DND-41 (cell line): ENCODE data around the gene C1QTNF5.
A peak's percentile ranks its signal among the peaks of the same experiment; 100 is the strongest.
"Not testable (repeated sequence)": the region's sequence is repeated elsewhere in the genome, so short reads cannot be mapped to it uniquely, and the experiment has no call there.

ENCODE experiments used
- ATAC-seq: fragments of 200-7000 bp; cut with Tn5 transposase; 3 replicates; pipeline ENCODE4 v1.9.1; 2021; ENCODE audit warnings: low read depth; ENCODE audit not compliant: insufficient read depth
- DNase-seq: peaks from one replicate; pipeline ENCODE4 v3.0.0-alpha.2; 2020
- H2AFZ ChIP-seq: 2 replicates; pipeline ENCODE4 v1.6.0; 2012; ENCODE audit warnings: low read depth, low read length
- H3K27ac ChIP-seq: 2 replicates; pipeline ENCODE4 v1.5.1; 2012; ENCODE audit warnings: low read length, inconsistent platforms
- H3K27me3 ChIP-seq: fragments of 200-600 bp; sonication (generic); 2 replicates; pipeline ENCODE4 v1.6.0; 2012; ENCODE audit warnings: low read length, mild to moderate bottlenecking, inconsistent platforms; ENCODE audit not compliant: insufficient read depth, poor library complexity
- H3K36me3 ChIP-seq: 2 replicates; pipeline ENCODE4 v1.5.1; 2012; ENCODE audit warnings: low read length, inconsistent platforms; ENCODE audit not compliant: insufficient read depth
- H3K4me1 ChIP-seq: 2 replicates; pipeline ENCODE4 v1.5.1; 2012; ENCODE audit warnings: mild to moderate bottlenecking, low read length; ENCODE audit not compliant: insufficient read depth
- H3K4me2 ChIP-seq: 2 replicates; pipeline ENCODE4 v1.6.0; 2012; ENCODE audit warnings: mild to moderate bottlenecking, moderate library complexity, low read length, inconsistent platforms; ENCODE audit not compliant: insufficient read depth
- H3K4me3 ChIP-seq, 2 experiments: fragments of 200-600 bp in 1 of 2; shearing (Covaris generic) in 1 of 2; 2 replicates each; pipeline ENCODE4 v1.5.1; 2012 to 2016; ENCODE audit warnings: inconsistent platforms in 2 of 2, low read length in 2 of 2, mild to moderate bottlenecking in 2 of 2, low read depth in 1 of 2, moderate library complexity in 1 of 2
- H3K79me2 ChIP-seq: 2 replicates; pipeline ENCODE4 v1.6.0; 2012; ENCODE audit warnings: low read length, inconsistent platforms; ENCODE audit not compliant: insufficient read depth
- H3K9ac ChIP-seq: 2 replicates; pipeline ENCODE4 v1.6.0; 2012; ENCODE audit warnings: low read depth, mild to moderate bottlenecking, inconsistent platforms, low read length, moderate library complexity
- H3K9me3 ChIP-seq: 2 replicates; pipeline ENCODE4 v1.5.1; 2012; ENCODE audit warnings: low read length, moderate library complexity, mild to moderate bottlenecking, inconsistent platforms; ENCODE audit not compliant: insufficient read depth, severe bottlenecking
- H4K20me1 ChIP-seq: 2 replicates; pipeline ENCODE4 v1.6.0; 2012; ENCODE audit warnings: low read length; ENCODE audit not compliant: insufficient read depth
- CTCF ChIP-seq: IDR thresholded peaks from 2 replicates; pipeline ENCODE4 v1.5.1; 2012; ENCODE audit warnings: borderline replicate concordance, low read length, moderate library complexity, mild to moderate bottlenecking; ENCODE audit not compliant: poor library complexity, severe bottlenecking; ENCODE audit errors: extremely low read depth
- EZH2 ChIP-seq: IDR thresholded peaks from 3 replicates; pipeline ENCODE4 v1.6.1; 2012; ENCODE audit warnings: borderline replicate concordance, low read depth, mild to moderate bottlenecking, moderate library complexity, low read length, inconsistent platforms; ENCODE audit not compliant: severe bottlenecking

Gene C1QTNF5

GRCh38 chr11:119384332-119384731 lies 43.6 kb upstream of the C1QTNF5 start:
- no peak overlapping the region for H3K4me3 ChIP-seq
- ATAC-seq (no peak), DNase-seq (no peak)
- H3K27ac ChIP-seq = no peak overlapping the region
- H2AFZ ChIP-seq = no peak overlapping the region
- no peaks in the 10 kb centered on the region for H3K9me3 ChIP-seq
- no peaks in the 10 kb centered on the region for H3K79me2 ChIP-seq
- H4K20me1 ChIP-seq = no peaks in the 10 kb centered on the region
- TF ChIP-seq CTCF (no peak), EZH2 (no peak)
- H3K4me1 ChIP-seq = peaks cover 19% of the 10 kb centered on the region
- H3K9ac ChIP-seq = no peak overlapping the region
- no peaks in the 10 kb centered on the region for H3K36me3 ChIP-seq
- H3K4me2 ChIP-seq = no peak overlapping the region
- H3K27me3 ChIP-seq = peaks cover 17% of the 10 kb centered on the region

GRCh38 chr11:119382513-119382912 lies 41.8 kb upstream of the C1QTNF5 start:
- H3K4me1 ChIP-seq = peaks cover 19% of the 10 kb centered on the region
- not testable (repeated sequence) for H2AFZ ChIP-seq, H3K9me3 ChIP-seq, H3K4me2 ChIP-seq, DNase-seq, H3K9ac ChIP-seq, H3K79me2 ChIP-seq, H3K27ac ChIP-seq, H3K4me3 ChIP-seq, ATAC-seq, H3K36me3 ChIP-seq, H4K20me1 ChIP-seq
- H3K27me3 ChIP-seq = peaks cover 19% of the 10 kb centered on the region

DNA sequence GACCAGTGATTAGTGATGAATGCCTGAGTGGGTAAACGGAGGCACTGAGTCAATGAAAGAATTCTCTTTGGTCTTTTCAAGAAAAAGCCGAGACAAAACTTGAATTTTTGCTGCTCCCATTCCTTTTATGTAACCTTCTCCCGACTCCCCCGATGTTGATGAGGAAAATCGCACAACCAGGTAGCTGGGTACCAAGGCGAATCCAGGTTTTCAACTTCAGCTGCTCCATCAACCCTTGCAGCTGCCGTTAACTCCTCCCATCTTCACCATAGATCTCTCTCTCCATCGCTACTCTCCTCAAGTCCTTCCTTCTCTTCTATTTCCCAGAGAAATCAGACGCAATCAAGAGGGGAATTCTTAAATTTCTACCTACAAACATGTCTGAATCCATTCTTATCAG lies 41.4 kb upstream of the C1QTNF5 start:
- TF ChIP-seq CTCF = no peak
- no peaks in the 10 kb centered on the region for H3K79me2 ChIP-seq
- peaks cover 19% of the 10 kb centered on the region for H3K4me1 ChIP-seq
- ATAC-seq (no peak), DNase-seq (no peak)
- H4K20me1 ChIP-seq = no peaks in the 10 kb centered on the region
- H3K4me2 ChIP-seq = peak overlapping the region; percentile 88
- H2AFZ ChIP-seq = peak overlapping the region; percentile 70; the same call in 1 of the 2 replicates
- no peak overlapping the region for H3K9ac ChIP-seq
- peak overlapping the region in 1 of 2 experiments; percentile 57; a peak in 2 of 4 replicates for H3K4me3 ChIP-seq
- H3K9me3 ChIP-seq = no peaks in the 10 kb centered on the region
- peaks cover 19% of the 10 kb centered on the region for H3K27me3 ChIP-seq
- H3K27ac ChIP-seq = no peak overlapping the region
- no peaks in the 10 kb centered on the region for H3K36me3 ChIP-seq

- no peaks in the 10 kb centered on the region for H3K79me2 ChIP-seq
- H2AFZ ChIP-seq = peak within 1 kb of the TSS; percentile 70
- TF ChIP-seq CTCF (peak; percentile 96), EZH2 (peak; percentile 71)
- no peaks in the 10 kb centered on the region for H4K20me1 ChIP-seq
- H3K36me3 ChIP-seq = no peaks in the 10 kb centered on the region
- DNase-seq = peak; percentile 94
- peak within 1 kb of the TSS; percentile 88 for H3K4me2 ChIP-seq
- peaks cover 19% of the 10 kb centered on the region for H3K27me3 ChIP-seq
- peak within 1 kb of the TSS in 1 of 2 experiments; percentile 57; a peak in 2 of 4 replicates for H3K4me3 ChIP-seq
- no peak within 1 kb of the TSS for H3K27ac ChIP-seq
- ATAC-seq = peak; percentile 99
- peaks cover 19% of the 10 kb centered on the region for H3K4me1 ChIP-seq
- H3K9ac ChIP-seq = peak within 1 kb of the TSS; percentile 45; the same call in 1 of the 2 replicates
- no peaks in the 10 kb centered on the region for H3K9me3 ChIP-seq
Observed at GRCh38 chr11:119381181-119381988, 40.7 kb upstream of the C1QTNF5 start, which contains the start of gene USP2. USP2 (minus strand) TSS chr11:119381690; CDS start chr11:119373480, 8,210 bp downstream.
